LNCaP clone FGC (cell line): ENCODE data around the gene BLOC1S6.

Experiments used
- DNase-seq: peaks from one replicate; pipeline ENCODE4 v3.0.0-alpha.2; 2011; ENCODE audit warnings: low read depth
- H3K4me3 ChIP-seq: 2 replicates; pipeline ENCODE4 v1.5.1; 2011; ENCODE audit warnings: mild to moderate bottlenecking, low read depth, low read length, control low read depth
- TF ChIP-seq, protein P1 (sequence below): IDR thresholded peaks from 2 replicates; pipeline ENCODE4 v1.5.1; 2012; ENCODE audit warnings: mild to moderate bottlenecking; ENCODE audit not compliant: control insufficient read depth, insufficient read depth; ENCODE audit errors: extremely low read depth

Gene BLOC1S6

GRCh38 chr15:45587863-45588170 is 638 bp downstream of the BLOC1S6 start:
- TF ChIP-seq, protein P1, sequence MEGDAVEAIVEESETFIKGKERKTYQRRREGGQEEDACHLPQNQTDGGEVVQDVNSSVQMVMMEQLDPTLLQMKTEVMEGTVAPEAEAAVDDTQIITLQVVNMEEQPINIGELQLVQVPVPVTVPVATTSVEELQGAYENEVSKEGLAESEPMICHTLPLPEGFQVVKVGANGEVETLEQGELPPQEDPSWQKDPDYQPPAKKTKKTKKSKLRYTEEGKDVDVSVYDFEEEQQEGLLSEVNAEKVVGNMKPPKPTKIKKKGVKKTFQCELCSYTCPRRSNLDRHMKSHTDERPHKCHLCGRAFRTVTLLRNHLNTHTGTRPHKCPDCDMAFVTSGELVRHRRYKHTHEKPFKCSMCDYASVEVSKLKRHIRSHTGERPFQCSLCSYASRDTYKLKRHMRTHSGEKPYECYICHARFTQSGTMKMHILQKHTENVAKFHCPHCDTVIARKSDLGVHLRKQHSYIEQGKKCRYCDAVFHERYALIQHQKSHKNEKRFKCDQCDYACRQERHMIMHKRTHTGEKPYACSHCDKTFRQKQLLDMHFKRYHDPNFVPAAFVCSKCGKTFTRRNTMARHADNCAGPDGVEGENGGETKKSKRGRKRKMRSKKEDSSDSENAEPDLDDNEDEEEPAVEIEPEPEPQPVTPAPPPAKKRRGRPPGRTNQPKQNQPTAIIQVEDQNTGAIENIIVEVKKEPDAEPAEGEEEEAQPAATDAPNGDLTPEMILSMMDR, result no peak
- peak overlapping the region; percentile 96 for H3K4me3 ChIP-seq
- DNase-seq, result no peak

DNA sequence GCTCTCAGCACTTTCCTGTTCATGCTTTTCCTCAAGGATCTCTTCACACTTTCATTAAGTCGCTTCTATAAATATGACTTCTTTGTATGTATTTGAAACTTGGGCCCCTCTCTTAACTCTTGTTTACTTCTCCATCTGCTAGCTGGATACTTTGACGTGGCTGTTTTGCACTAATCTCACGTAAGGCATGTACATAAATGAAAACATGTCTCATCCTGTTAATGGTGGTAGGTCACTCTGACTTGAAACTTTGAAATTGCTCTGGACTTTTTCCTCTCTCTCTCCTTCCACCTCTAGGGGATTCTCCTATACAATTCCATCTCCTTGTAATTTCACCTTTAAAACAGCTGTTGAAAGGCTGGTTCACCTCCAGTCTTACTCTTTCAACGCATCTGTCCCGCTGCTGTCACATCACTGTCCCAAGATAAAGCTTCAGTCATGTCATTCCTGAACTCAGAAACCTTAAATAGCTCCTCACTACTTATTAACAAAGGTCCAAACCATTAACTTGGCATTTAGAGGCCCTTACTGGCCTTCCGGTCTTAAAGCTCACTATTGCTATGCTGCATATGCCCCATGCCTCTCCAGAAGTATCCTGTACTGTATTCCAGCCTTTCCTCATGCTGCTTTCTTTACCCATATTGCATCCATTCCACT is 1.2 kb downstream of the BLOC1S6 start:
- H3K4me3 ChIP-seq, result peak overlapping the region; percentile 96
- no peak for DNase-seq
- TF ChIP-seq, protein P1, result no peak

- TF ChIP-seq, protein P1, result no peak
- peak overlapping the region; percentile 96 for H3K4me3 ChIP-seq
- no peak for DNase-seq
Observed at GRCh38 chr15:45589256-45589655, 2.1 kb downstream of the BLOC1S6 start.

- no peak for DNase-seq
- TF ChIP-seq, protein P1, result no peak
- no peak overlapping the region for H3K4me3 ChIP-seq
Observed at GRCh38 chr15:45594319-45594718, 7.1 kb downstream of the BLOC1S6 start.

DNA sequence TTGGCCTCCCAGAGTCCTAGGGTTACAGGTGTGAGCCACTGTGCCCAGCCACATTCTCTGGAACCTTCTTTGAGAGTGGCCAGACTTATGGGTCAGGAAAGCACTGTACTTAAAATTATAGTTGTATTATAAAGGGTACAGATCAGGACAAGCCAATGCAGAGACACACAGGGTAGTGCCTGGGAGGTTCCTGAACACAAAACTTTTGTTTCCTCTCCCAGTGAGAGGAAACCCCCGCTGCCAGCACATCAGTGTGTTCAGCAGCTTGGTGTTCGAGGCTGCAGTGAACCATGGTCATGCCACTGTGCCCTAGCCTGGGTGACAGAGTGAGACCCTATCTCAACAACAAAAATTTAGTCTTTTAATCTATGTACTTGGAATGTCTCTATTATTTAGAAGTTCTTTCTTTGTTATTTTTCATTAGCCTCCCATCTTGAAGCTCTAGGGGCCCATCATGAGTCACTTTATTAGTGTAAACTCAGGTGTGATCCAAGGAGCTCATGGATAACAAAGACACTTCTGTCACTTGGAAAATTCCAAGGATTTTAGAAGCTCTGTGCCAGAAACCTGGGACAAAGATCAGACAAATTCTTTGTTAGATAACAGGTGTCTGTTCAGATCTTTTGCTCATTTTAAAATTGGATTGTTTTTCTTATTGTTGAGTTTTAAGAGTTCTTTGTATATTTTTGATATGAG is 7.8 kb downstream of the BLOC1S6 start:
- DNase-seq, result no peak

DNA sequence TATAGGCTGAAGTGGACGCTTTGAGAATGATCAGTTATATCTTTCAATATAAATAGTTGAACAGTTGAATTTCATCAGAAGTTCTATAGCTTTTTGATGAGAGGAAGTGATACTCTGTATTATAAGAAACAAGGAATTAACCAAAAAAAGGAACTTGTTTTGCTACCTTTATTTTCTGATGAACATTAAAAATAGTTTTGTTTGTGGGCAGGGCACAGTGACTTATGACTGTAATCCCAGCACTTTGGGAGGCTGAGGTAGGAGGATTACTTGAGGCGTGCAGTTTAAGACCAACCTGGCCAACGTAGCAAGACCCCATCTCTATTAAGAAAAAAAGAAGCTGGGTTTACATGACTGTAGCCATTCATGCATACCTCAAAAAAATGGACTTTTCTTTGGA is 16.7 kb downstream of the BLOC1S6 start:
- DNase-seq, result no peak
- TF ChIP-seq, protein P1, result no peak
- H3K4me3 ChIP-seq, result no peak overlapping the region

More for the DNA sequence above, 7.8 kb downstream of the BLOC1S6 start:
- TF ChIP-seq, protein P1, result no peak
- no peak overlapping the region for H3K4me3 ChIP-seq

GRCh38 chr15:45604326-45604725 is 17.1 kb downstream of the BLOC1S6 start:
- DNase-seq, result no peak
- TF ChIP-seq, protein P1, result no peak
- H3K4me3 ChIP-seq, result no peak overlapping the region
